ENCODE measurements around the gene GPR37.

GRCh38 chr7:124752310-124752709, 13.3 kb downstream of the GPR37 start:
- TF ChIP-seq, protein P1, sequence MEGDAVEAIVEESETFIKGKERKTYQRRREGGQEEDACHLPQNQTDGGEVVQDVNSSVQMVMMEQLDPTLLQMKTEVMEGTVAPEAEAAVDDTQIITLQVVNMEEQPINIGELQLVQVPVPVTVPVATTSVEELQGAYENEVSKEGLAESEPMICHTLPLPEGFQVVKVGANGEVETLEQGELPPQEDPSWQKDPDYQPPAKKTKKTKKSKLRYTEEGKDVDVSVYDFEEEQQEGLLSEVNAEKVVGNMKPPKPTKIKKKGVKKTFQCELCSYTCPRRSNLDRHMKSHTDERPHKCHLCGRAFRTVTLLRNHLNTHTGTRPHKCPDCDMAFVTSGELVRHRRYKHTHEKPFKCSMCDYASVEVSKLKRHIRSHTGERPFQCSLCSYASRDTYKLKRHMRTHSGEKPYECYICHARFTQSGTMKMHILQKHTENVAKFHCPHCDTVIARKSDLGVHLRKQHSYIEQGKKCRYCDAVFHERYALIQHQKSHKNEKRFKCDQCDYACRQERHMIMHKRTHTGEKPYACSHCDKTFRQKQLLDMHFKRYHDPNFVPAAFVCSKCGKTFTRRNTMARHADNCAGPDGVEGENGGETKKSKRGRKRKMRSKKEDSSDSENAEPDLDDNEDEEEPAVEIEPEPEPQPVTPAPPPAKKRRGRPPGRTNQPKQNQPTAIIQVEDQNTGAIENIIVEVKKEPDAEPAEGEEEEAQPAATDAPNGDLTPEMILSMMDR (IDR thresholded peaks at IDR 0.05; ENCODE audit: low read length) = no peak
- TF ChIP-seq EZH2phosphoT487 (IDR thresholded peaks at IDR 0.05; ENCODE audit: low read length) = no peak
- no peak for TF ChIP-seq EZH2 (optimal IDR thresholded peaks at IDR 0.05; ENCODE audit: low read depth, low read length)
